Stomach (tissue), 4 donors: ENCODE measurements around the gene RGS9BP.

Experiments used
- CTCF ChIP-seq, 7 experiments: fragments of 450-650 bp in 4 of 7; fragments of 200-600 bp in 3 of 7; sonication (generic) in 3 of 7; IDR thresholded peaks; one replicate each; pipeline ENCODE4 v1.5.1; 2016 to 2019; ENCODE audit warnings: antibody characterized with exemption in 7 of 7, control low read depth in 2 of 7, mild to moderate bottlenecking in 1 of 7
- EP300 ChIP-seq: sonication (generic); formaldehyde crosslinking; IDR thresholded peaks from one replicate; pipeline ENCODE4 v1.6.1; 2017; ENCODE audit warnings: antibody characterized with exemption
- POLR2A ChIP-seq, 4 donors: fragments of 450-650 bp; IDR thresholded peaks; one replicate each; pipeline ENCODE4 v1.6.1; 2016; ENCODE audit warnings: antibody characterized with exemption in 4 of 4, control low read depth in 2 of 4, mild to moderate bottlenecking in 1 of 4, moderate library complexity in 1 of 4
- POLR2AphosphoS5 ChIP-seq, 3 donors: sonication (generic); formaldehyde crosslinking; IDR thresholded peaks; one replicate each; pipeline ENCODE4 v1.6.1; 2016; ENCODE audit warnings: antibody characterized with exemption in 3 of 3

- TF ChIP-seq CTCF (IDR thresholded peaks at IDR 0.05) (no peak), POLR2A (IDR thresholded peaks at IDR 0.05) (no peak), POLR2AphosphoS5 (IDR thresholded peaks at IDR 0.05) (no peak), EP300 (no peak)
Measured at GRCh38 chr19:32631381-32631780, 44.3 kb upstream of the RGS9BP start.
